ENCODE data around the gene TXNRD1.

DNA sequence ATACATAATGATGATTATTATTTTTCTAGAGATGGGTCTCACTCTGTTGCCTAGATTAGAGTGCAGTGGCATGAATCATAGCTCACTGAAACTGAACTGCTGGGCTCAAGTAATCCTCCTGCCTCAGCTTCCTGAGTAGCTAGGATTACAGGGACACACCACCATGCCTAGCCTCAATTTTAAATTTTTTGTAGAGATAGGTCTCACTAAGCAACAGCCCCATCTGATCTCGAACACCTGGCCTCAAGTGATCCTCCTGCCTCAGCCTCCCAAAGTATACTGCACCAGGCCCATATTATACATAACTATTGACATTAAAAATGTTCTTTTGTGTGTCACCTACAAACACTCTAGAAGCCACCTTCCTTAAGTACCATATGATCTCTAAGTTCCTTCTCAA is 3.4 kb downstream of the TXNRD1 start:
- TF ChIP-seq POLR2AphosphoS5 (IDR thresholded peaks at IDR 0.05) (no peak), POLR2A (IDR thresholded peaks at IDR 0.05) (no peak)
- TF ChIP-seq, protein P1, sequence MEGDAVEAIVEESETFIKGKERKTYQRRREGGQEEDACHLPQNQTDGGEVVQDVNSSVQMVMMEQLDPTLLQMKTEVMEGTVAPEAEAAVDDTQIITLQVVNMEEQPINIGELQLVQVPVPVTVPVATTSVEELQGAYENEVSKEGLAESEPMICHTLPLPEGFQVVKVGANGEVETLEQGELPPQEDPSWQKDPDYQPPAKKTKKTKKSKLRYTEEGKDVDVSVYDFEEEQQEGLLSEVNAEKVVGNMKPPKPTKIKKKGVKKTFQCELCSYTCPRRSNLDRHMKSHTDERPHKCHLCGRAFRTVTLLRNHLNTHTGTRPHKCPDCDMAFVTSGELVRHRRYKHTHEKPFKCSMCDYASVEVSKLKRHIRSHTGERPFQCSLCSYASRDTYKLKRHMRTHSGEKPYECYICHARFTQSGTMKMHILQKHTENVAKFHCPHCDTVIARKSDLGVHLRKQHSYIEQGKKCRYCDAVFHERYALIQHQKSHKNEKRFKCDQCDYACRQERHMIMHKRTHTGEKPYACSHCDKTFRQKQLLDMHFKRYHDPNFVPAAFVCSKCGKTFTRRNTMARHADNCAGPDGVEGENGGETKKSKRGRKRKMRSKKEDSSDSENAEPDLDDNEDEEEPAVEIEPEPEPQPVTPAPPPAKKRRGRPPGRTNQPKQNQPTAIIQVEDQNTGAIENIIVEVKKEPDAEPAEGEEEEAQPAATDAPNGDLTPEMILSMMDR (IDR thresholded peaks at IDR 0.05) = no peak

All from prostate gland (tissue), 2 donors.